A549 (cell line): Measurements from ENCODE around the gene PPHLN1. TPM values are rescaled to one million over a fixed set of nuclear protein-coding genes. Genes with fewer than 3 reads are reported as not detected.

Source experiments
- ATAC-seq, 2 experiments: fragments of 200-7000 bp in 1 of 2; fragments of >200 bp in 1 of 2; cut with Nextera tagmentation in 1 of 2; cut with Tn5 transposase in 1 of 2; 3 replicates each; pipeline versions ENCODE4 v1.8.0 to v1.9.1; 2018 to 2020; ENCODE audit warnings: mild to moderate bottlenecking in 1 of 2, moderate library complexity in 1 of 2
- CTCF ChIA-PET: fragments of 300-600 bp; sonication (Branson Sonifier 250); formaldehyde crosslinking; extraction: SDS; loops from one replicate; lab custom pipeline; 2021; ENCODE audit warnings: antibody characterized with exemption, inconsistent platforms; lab: Yijun Ruan, JAX
- POLR2A ChIA-PET: fragments of 350-600 bp; formaldehyde crosslinking; extraction: SDS; loops from one replicate; lab custom pipeline; 2021; ENCODE audit warnings: antibody characterized with exemption, inconsistent platforms; lab: Yijun Ruan, JAX
- DNase-seq, 2 experiments: peaks; one replicate each; pipeline versions ENCODE4 v3.0.0 to v3.0.0-alpha.2; 2011 to 2016; ENCODE audit warnings: low read depth in 1 of 2, low spot score in 1 of 2
- FAIRE-seq: peaks from 2 replicates; lab custom pipeline; 2011; peaks lifted over from hg19 to GRCh38; lab: Jason Lieb, UNC
- H3K27ac ChIP-seq, 2 experiments: fragments of >200 bp; sonication (Bioruptor Twin); formaldehyde crosslinking; 3 replicates each; pipeline ENCODE4 v1.5.1; 2016 to 2017
- H3K4me1 ChIP-seq: fragments of >200 bp; sonication (Bioruptor Twin); formaldehyde crosslinking; 3 replicates; pipeline ENCODE4 v1.6.1; 2016
- H3K4me2 ChIP-seq: fragments of >200 bp; sonication (Bioruptor Twin); formaldehyde crosslinking; 3 replicates; pipeline ENCODE4 v1.6.1; 2016
- H3K4me3 ChIP-seq: fragments of >200 bp; sonication (Bioruptor Twin); formaldehyde crosslinking; 3 replicates; pipeline ENCODE4 v1.5.1; 2016
- H3K9me3 ChIP-seq: fragments of >200 bp; sonication (Bioruptor Twin); formaldehyde crosslinking; 3 replicates; pipeline ENCODE4 v1.6.1; 2016
- CBX2 ChIP-seq: fragments of 200-600 bp; sonication (generic); IDR thresholded peaks from 2 replicates; pipeline ENCODE4 v1.6.1; 2016; ENCODE audit warnings: low read depth, mild to moderate bottlenecking, borderline replicate concordance
- FOSL2 ChIP-seq, 2 experiments: fragments of 450-650 bp in 1 of 2; fragments of >200 bp in 1 of 2; sonication (Bioruptor Twin) in 1 of 2; formaldehyde crosslinking; IDR thresholded peaks; 2 replicates each; pipeline versions ENCODE4 v1.5.0 to v1.6.1; 2016 to 2020; ENCODE audit warnings: mild to moderate bottlenecking in 1 of 2, moderate library complexity in 1 of 2
- KDM1A ChIP-seq: fragments of 200-600 bp; sonication (generic); IDR thresholded peaks from 2 replicates; pipeline ENCODE4 v1.6.1; 2016; ENCODE audit warnings: low read depth, mild to moderate bottlenecking
- MAFK ChIP-seq: fragments of 450-650 bp; IDR thresholded peaks from 2 replicates; pipeline ENCODE4 v1.6.1; 2014; ENCODE audit not compliant: partially characterized antibody
- MYC ChIP-seq: IDR thresholded peaks from 2 replicates; pipeline ENCODE4 v1.6.1; 2012; ENCODE audit warnings: mild to moderate bottlenecking, inconsistent platforms, low read length, improper control_type of control experiment, borderline replicate concordance
- NR3C1 ChIP-seq: fragments of >200 bp; sonication (Bioruptor Twin); formaldehyde crosslinking; IDR thresholded peaks from 3 replicates; pipeline ENCODE4 v1.6.1; 2017
- RAD21 ChIP-seq, 2 experiments: fragments of >200 bp in 1 of 2; sonication (Bioruptor Twin) in 1 of 2; formaldehyde crosslinking in 1 of 2; IDR thresholded peaks in 1 of 2; conservative IDR thresholded peaks in 1 of 2; 2 replicates in 1 of 2; 3 replicates in 1 of 2; pipeline ENCODE4 v1.6.1; 2012 to 2018; ENCODE audit warnings: inconsistent platforms in 1 of 2
- RNF2 ChIP-seq: fragments of 200-600 bp; sonication (generic); IDR thresholded peaks from 2 replicates; pipeline ENCODE4 v1.6.1; 2016; ENCODE audit warnings: low read depth, mild to moderate bottlenecking, antibody characterized with exemption, moderate library complexity, borderline replicate concordance
- SMC3 ChIP-seq: fragments of >200 bp; sonication (Bioruptor Twin); formaldehyde crosslinking; IDR thresholded peaks from 3 replicates; pipeline ENCODE4 v1.6.1; 2018; ENCODE audit warnings: inconsistent platforms
- TP53 ChIP-seq: fragments of 250-450 bp; sonication (Bioruptor Pico); IDR thresholded peaks from 2 replicates; pipeline ENCODE4 v1.5.0; 2021; ENCODE audit warnings: mild to moderate bottlenecking, moderate library complexity
- ZSCAN20 ChIP-seq: fragments of 250-450 bp; sonication (Bioruptor Pico); IDR thresholded peaks from 2 replicates; pipeline ENCODE4 v1.8.0; 2022; ENCODE audit warnings: mild to moderate bottlenecking, moderate library complexity
- WGBS: methylation state at CpG from one replicate; pipeline ENCODE4 v1.1.6; 2017; ENCODE audit errors: missing lambda C conversion rate; 5-methylcytosine and 5-hydroxymethylcytosine counted together
- polyA plus RNA-seq, 4 experiments: library from polyadenylated mRNA; depleted of rRNA in 3 of 4; stranded (reverse); fragments of >200 nt; fragmentation: RNase III in 1 of 4; extraction: RNeasy Plus Mini Kit Qiagen cat#74134 plus additional on column Dnase treatment in 1 of 4; gene quantifications; 2 replicates in 3 of 4; 3 replicates in 1 of 4; pipeline ENCODE4 v1.2.3, GENCODE V29; 2011 to 2017
- TF ChIP-seq, protein P1 (sequence below): fragments of >200 bp; sonication (Bioruptor Twin); formaldehyde crosslinking; IDR thresholded peaks from 3 replicates; pipeline ENCODE4 v1.5.1; 2016
- TF ChIP-seq, protein P2 (sequence below): fragments of >200 bp; sonication (Bioruptor Twin); formaldehyde crosslinking; IDR thresholded peaks from 2 replicates; pipeline ENCODE4 v1.6.1; 2016
- TF ChIP-seq, protein P3 (sequence below): fragments of 250-450 bp; sonication (Bioruptor Pico); IDR thresholded peaks from 2 replicates; pipeline ENCODE4 v1.5.0; 2020; ENCODE audit warnings: low read depth, mild to moderate bottlenecking, moderate library complexity
- TF ChIP-seq, protein P4 (sequence below): IDR thresholded peaks from 2 replicates; pipeline ENCODE4 v1.6.1; 2012

Gene PPHLN1
- polyA plus RNA-seq, 2 of the 4 experiments (the other 2 are of a cell fraction), result 55.5 to 135 TPM

DNA sequence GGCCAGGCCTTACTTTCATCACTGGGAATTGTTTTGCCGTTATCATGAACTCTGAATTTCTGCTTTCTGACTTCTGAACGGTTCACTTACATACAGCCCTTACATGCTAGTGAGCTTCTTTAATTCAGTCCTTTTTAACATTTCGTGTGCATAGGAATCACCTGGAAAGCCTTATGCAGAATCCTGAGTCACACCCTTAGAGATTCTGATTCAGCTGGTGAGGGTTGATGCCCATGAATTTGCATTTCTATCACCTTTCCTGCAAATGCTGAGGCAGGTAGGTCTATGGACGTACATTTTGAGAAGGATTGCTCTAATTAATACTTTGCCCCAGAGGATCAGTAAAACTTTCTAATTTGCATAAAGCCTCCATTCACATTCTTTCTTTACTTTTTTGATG lies 44.0 kb downstream of the PPHLN1 start:
- WGBS, result 85% methylated on average over 4 of the region's 4 CpGs
- ChIA-PET CTCF (interaction anchor here (1.1 kb wide), 1 partner anchor 13 kb away, joined by 3 read pairs; no protein-coding TSS in a partner anchor), POLR2A (no interaction called here)
- Histone ChIP-seq H3K4me1 (no peaks in the 10 kb centered on the region), H3K27ac (no peak overlapping the region), H3K4me2 (no peak overlapping the region), H3K4me3 (no peak overlapping the region), H3K9me3 (no peaks in the 10 kb centered on the region)
- FAIRE-seq (no peak), ATAC-seq (no peak), DNase-seq (no peak)
- TF ChIP-seq, protein P1, sequence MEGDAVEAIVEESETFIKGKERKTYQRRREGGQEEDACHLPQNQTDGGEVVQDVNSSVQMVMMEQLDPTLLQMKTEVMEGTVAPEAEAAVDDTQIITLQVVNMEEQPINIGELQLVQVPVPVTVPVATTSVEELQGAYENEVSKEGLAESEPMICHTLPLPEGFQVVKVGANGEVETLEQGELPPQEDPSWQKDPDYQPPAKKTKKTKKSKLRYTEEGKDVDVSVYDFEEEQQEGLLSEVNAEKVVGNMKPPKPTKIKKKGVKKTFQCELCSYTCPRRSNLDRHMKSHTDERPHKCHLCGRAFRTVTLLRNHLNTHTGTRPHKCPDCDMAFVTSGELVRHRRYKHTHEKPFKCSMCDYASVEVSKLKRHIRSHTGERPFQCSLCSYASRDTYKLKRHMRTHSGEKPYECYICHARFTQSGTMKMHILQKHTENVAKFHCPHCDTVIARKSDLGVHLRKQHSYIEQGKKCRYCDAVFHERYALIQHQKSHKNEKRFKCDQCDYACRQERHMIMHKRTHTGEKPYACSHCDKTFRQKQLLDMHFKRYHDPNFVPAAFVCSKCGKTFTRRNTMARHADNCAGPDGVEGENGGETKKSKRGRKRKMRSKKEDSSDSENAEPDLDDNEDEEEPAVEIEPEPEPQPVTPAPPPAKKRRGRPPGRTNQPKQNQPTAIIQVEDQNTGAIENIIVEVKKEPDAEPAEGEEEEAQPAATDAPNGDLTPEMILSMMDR, result no peak
- TF ChIP-seq, protein P2, sequence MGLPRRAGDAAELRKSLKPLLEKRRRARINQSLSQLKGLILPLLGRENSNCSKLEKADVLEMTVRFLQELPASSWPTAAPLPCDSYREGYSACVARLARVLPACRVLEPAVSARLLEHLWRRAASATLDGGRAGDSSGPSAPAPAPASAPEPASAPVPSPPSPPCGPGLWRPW, result no peak
- TF ChIP-seq NR3C1, result no peak

DNA sequence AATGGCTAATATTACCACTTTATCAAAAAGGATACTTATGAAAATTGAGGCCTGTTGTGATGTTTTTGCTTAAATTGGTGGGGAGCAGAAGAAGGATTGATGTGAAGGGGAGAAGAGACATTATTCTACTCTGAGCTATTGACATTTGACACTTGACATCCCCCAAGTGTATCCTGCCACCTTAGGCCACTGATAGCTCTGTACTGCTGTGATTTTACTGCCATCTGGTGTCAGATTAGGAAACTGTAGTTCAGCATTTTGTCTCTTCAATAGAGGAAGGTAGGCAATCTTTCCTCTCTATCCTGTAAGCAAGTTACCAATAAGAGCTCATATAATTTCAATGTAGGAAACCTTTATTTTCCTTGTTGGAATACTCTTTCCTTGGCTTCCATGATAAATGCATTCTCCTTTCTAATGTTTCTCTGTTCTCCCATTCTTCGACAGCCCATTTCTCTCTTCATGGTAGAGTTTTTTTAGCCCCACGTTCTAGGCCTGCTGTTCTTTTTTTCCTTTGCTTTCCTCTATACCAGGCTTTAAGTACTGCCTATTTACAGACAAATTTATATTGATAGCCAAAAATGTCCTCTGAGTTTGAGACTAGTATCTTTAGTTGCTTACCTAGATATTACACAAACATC lies 46.3 kb downstream of the PPHLN1 start:
- POLR2A ChIA-PET, result no interaction called here
- peak; percentile 34 to 73 for DNase-seq
- Histone ChIP-seq H3K4me3 (no peak overlapping the region), H3K27ac (no peak overlapping the region), H3K9me3 (no peaks in the 10 kb centered on the region), H3K4me1 (no peaks in the 10 kb centered on the region), H3K4me2 (no peak overlapping the region)
- CTCF ChIA-PET, result interaction anchor here (0.6 to 2.6 kb wide), 22 partner anchors 9 to 1427 kb away, joined by 3 to 14 read pairs (median 4); no protein-coding TSS in a partner anchor
- WGBS, result 97% methylated on average over 2 of the region's 2 CpGs
- peak; percentile 72 for TF ChIP-seq SMC3
- TF ChIP-seq TP53 (CRISPR knock-in tag), result no peak
- no peak for TF ChIP-seq KDM1A
- TF ChIP-seq MYC, result no peak
- peak; percentile 81 to 92 for TF ChIP-seq RAD21 (conservative IDR thresholded peaks at IDR 0.05 in 1 of 2, IDR thresholded peaks at IDR 0.05 in 1 of 2)
- TF ChIP-seq, protein P3, sequence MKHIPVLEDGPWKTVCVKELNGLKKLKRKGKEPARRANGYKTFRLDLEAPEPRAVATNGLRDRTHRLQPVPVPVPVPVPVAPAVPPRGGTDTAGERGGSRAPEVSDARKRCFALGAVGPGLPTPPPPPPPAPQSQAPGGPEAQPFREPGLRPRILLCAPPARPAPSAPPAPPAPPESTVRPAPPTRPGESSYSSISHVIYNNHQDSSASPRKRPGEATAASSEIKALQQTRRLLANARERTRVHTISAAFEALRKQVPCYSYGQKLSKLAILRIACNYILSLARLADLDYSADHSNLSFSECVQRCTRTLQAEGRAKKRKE, result no peak
- TF ChIP-seq ZSCAN20 (CRISPR knock-in tag), result no peak
- TF ChIP-seq, protein P4, sequence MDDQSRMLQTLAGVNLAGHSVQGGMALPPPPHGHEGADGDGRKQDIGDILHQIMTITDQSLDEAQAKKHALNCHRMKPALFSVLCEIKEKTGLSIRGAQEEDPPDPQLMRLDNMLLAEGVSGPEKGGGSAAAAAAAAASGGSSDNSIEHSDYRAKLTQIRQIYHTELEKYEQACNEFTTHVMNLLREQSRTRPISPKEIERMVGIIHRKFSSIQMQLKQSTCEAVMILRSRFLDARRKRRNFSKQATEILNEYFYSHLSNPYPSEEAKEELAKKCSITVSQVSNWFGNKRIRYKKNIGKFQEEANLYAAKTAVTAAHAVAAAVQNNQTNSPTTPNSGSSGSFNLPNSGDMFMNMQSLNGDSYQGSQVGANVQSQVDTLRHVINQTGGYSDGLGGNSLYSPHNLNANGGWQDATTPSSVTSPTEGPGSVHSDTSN, result no peak
- no peak for TF ChIP-seq CBX2
- no peak for TF ChIP-seq MAFK
- TF ChIP-seq RNF2, result no peak
- TF ChIP-seq, protein P1, result peak; percentile 76
- FAIRE-seq, result no peak
- ATAC-seq, result peak; percentile 93 to 96

DNA sequence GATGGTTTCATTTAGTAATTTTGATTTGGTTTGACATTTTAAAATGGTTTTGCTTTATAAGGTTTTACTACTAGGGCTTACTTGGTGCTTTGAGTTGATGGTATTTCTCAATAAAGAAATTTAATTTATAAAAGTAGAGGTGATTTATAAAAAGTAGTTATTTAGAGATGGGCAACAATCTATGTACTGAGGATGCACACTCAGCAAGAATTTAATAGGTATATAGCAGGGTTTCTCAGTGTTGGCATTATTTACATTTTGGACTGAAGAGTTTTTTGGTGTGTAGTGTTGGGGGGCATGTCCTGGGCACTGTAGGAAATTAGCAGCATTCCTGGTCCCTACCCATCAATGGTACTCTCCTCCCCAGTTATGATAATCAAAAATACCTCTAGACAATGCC lies 47.7 kb downstream of the PPHLN1 start:
- TF ChIP-seq FOSL2 (IDR thresholded peaks at IDR 0.05) (no peak), FOSL2 (CRISPR knock-in tag; IDR thresholded peaks at IDR 0.05) (no peak), MAFK (peak; percentile 42)
- Histone ChIP-seq H3K4me1 (no peaks in the 10 kb centered on the region), H3K4me2 (no peak overlapping the region), H3K9me3 (no peaks in the 10 kb centered on the region), H3K27ac (no peak overlapping the region), H3K4me3 (no peak overlapping the region)
- DNase-seq, result no peak
- ATAC-seq, result no peak
- ChIA-PET CTCF (interaction anchor here (2.1 to 2.6 kb wide), 2 partner anchors 12 to 246 kb away, joined by 14 read pairs; no protein-coding TSS in a partner anchor), POLR2A (no interaction called here)
- no peak for FAIRE-seq
